Prostate gland (tissue), 2 donors: ENCODE measurements around the gene SIK2.

ENCODE experiments used
- CTCF ChIP-seq, 4 experiments: fragments of 200-600 bp in 2 of 4; fragments of 450-650 bp in 2 of 4; sonication (generic) in 2 of 4; IDR thresholded peaks; 1 replicate in 3 of 4; 2 replicates in 1 of 4; pipeline ENCODE4 v1.5.1; 2016 to 2019; ENCODE audit warnings: antibody characterized with exemption in 4 of 4, mild to moderate bottlenecking in 2 of 4, moderate library complexity in 2 of 4
- POLR2A ChIP-seq: fragments of 450-650 bp; IDR thresholded peaks from one replicate; pipeline ENCODE4 v1.6.1; 2016; ENCODE audit warnings: antibody characterized with exemption, mild to moderate bottlenecking

DNA sequence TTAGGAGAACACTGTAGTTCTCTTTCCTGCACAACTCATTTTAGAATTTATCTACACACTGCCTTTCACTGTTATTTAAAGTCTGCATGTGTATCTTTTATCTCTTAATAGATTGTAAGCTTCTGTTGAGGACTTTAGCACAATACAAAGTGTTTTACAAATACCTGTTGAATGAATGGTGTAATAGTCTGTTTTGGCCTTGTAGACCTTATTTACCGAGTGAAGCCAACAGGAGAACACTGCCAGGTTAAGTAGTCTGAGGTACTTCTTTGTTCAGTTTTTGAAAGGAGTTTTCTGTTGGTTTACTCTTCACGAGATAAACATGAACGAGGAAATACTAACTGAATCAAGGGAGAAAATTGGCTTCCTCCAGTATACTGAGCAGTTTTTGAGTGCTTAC, 31.0 kb downstream of the SIK2 start:
- no peak for TF ChIP-seq CTCF (IDR thresholded peaks at IDR 0.05)
- TF ChIP-seq POLR2A: no peak
